Natural killer cell (primary cell): Measurements from ENCODE around the gene C3. TPM values are rescaled to one million over a fixed set of nuclear protein-coding genes. Genes with fewer than 3 reads are reported as not detected.

Experiments used
- ATAC-seq, 3 donors: fragments of 150-1000 bp in 2 of 3; fragments of 200-7000 bp in 1 of 3; cut with Tn5 transposase; 1 replicate in 1 of 3; 2 replicates in 2 of 3; pipeline ENCODE4 v1.10.0; 2021; ENCODE audit warnings: mild to moderate bottlenecking in 2 of 3, moderate library complexity in 2 of 3
- DNase-seq, 2 donors: peaks; one replicate each; pipeline versions ENCODE4 v3.0.0 to v3.0.0-alpha.2; 2013 to 2021; ENCODE audit warnings: mixed read lengths in 1 of 2
- H3K27ac ChIP-seq: one replicate; pipeline ENCODE4 v1.5.1; 2013; ENCODE audit warnings: mild to moderate bottlenecking, low read length
- H3K27me3 ChIP-seq: one replicate; pipeline ENCODE4 v1.6.1; 2013; ENCODE audit warnings: low read length; ENCODE audit not compliant: control insufficient read depth, insufficient read depth
- H3K36me3 ChIP-seq: one replicate; pipeline ENCODE4 v1.6.1; 2013; ENCODE audit warnings: low read length; ENCODE audit not compliant: control insufficient read depth, insufficient read depth
- H3K4me1 ChIP-seq: one replicate; pipeline ENCODE4 v1.6.1; 2013; ENCODE audit warnings: low read length; ENCODE audit not compliant: control insufficient read depth, insufficient read depth
- H3K4me3 ChIP-seq: one replicate; pipeline ENCODE4 v1.5.1; 2013; ENCODE audit warnings: low read length
- H3K9me3 ChIP-seq: one replicate; pipeline ENCODE4 v1.6.1; 2013; ENCODE audit warnings: low read length; ENCODE audit not compliant: control insufficient read depth, insufficient read depth
- H3K27ac Mint-ChIP-seq, 2 donors: one replicate each; pipeline ENCODE4 v1.8.0; 2022; ENCODE audit warnings: mild to moderate bottlenecking in 2 of 2, mixed read lengths in 2 of 2, moderate library complexity in 1 of 2
- H3K27me3 Mint-ChIP-seq, 2 donors: one replicate each; pipeline ENCODE4 v1.8.0; 2022; ENCODE audit warnings: low read depth in 2 of 2, mixed read lengths in 2 of 2
- H3K36me3 Mint-ChIP-seq: one replicate; pipeline ENCODE4 v1.8.0; 2022; ENCODE audit warnings: mixed read lengths
- H3K4me1 Mint-ChIP-seq, 2 donors: one replicate each; pipeline ENCODE4 v1.8.0; 2022; ENCODE audit warnings: mixed read lengths in 2 of 2
- H3K4me3 Mint-ChIP-seq: one replicate; pipeline ENCODE4 v1.8.0; 2022; ENCODE audit warnings: mild to moderate bottlenecking, moderate library complexity, mixed read lengths
- H3K9me3 Mint-ChIP-seq, 2 donors: one replicate each; pipeline ENCODE4 v1.8.0; 2022; ENCODE audit warnings: mixed read lengths in 2 of 2
- WGBS: methylation state at CpG from one replicate; pipeline ENCODE4 v1.1.7; 2013; ENCODE audit warnings: missing lambda C conversion rate; ENCODE audit not compliant: insufficient coverage; 5-methylcytosine and 5-hydroxymethylcytosine counted together
- intact Hi-C: fragments of 100-400 bp; cut with micrococcal nuclease; formaldehyde crosslinking; loops from one replicate; pipeline ENCODE4 v1.14.2; 2022
- total RNA-seq, 4 donors: library from RNA; stranded (reverse); fragments of 120-200 nt in 1 of 4; gene quantifications; one replicate each; pipeline versions ENCODE4 v1.2.3 to v1.2.4, GENCODE V29; 2013 to 2022
- TF ChIP-seq, protein P1 (sequence below): fragments of 200-600 bp; IDR thresholded peaks from one replicate; pipeline ENCODE4 v1.8.0; 2022; ENCODE audit warnings: antibody characterized with exemption

The C3 gene
- total RNA-seq, 3 donors from 2014 or later (not counting 1 experiment from before 2014, with no cell fraction given): 0.38 to 5.5 TPM; not detected in 1

DNA sequence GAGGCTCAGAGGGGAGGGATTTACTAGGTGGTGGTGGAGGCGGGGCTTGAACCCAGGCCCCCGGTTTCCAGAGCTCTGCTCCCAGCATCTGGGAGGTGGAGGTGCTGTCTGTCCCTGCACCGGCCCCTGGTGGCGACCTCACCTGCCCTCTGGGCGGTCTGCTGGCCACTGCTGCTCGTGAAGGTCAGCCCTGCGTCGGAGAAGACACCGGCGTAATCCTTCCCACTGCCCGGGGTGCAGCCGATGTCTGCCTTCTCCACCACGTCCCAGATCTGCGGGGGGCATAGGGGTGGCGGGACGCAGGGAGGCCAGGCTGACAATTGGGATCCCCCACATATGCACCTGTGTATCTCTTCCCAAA is 12.8 kb downstream of the C3 start:
- intact Hi-C loops: no loop called here
- TF ChIP-seq, protein P1, sequence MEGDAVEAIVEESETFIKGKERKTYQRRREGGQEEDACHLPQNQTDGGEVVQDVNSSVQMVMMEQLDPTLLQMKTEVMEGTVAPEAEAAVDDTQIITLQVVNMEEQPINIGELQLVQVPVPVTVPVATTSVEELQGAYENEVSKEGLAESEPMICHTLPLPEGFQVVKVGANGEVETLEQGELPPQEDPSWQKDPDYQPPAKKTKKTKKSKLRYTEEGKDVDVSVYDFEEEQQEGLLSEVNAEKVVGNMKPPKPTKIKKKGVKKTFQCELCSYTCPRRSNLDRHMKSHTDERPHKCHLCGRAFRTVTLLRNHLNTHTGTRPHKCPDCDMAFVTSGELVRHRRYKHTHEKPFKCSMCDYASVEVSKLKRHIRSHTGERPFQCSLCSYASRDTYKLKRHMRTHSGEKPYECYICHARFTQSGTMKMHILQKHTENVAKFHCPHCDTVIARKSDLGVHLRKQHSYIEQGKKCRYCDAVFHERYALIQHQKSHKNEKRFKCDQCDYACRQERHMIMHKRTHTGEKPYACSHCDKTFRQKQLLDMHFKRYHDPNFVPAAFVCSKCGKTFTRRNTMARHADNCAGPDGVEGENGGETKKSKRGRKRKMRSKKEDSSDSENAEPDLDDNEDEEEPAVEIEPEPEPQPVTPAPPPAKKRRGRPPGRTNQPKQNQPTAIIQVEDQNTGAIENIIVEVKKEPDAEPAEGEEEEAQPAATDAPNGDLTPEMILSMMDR: no peak
- peaks cover 8% of the 10 kb centered on the region for H3K4me1 ChIP-seq
- no peaks in the 10 kb centered on the region for H3K36me3 ChIP-seq
- H3K9me3 Mint-ChIP-seq: no peaks in the 10 kb centered on the region
- peaks cover 7 to 17% of the 10 kb centered on the region in 2 donors for H3K4me1 Mint-ChIP-seq
- H3K9me3 ChIP-seq: no peaks in the 10 kb centered on the region
- no peak overlapping the region for H3K4me3 ChIP-seq
- no peak overlapping the region for H3K27ac Mint-ChIP-seq
- H3K36me3 Mint-ChIP-seq: no peaks in the 10 kb centered on the region
- WGBS: 87% methylated on average over 16 of the region's 16 CpGs
- H3K27me3 ChIP-seq: peaks cover 3% of the 10 kb centered on the region
- no peak overlapping the region for H3K27ac ChIP-seq
- peaks cover 23 to 27% of the 10 kb centered on the region in 2 donors for H3K27me3 Mint-ChIP-seq
- DNase-seq (no peak), ATAC-seq (no peak)
- no peak overlapping the region for H3K4me3 Mint-ChIP-seq

DNA sequence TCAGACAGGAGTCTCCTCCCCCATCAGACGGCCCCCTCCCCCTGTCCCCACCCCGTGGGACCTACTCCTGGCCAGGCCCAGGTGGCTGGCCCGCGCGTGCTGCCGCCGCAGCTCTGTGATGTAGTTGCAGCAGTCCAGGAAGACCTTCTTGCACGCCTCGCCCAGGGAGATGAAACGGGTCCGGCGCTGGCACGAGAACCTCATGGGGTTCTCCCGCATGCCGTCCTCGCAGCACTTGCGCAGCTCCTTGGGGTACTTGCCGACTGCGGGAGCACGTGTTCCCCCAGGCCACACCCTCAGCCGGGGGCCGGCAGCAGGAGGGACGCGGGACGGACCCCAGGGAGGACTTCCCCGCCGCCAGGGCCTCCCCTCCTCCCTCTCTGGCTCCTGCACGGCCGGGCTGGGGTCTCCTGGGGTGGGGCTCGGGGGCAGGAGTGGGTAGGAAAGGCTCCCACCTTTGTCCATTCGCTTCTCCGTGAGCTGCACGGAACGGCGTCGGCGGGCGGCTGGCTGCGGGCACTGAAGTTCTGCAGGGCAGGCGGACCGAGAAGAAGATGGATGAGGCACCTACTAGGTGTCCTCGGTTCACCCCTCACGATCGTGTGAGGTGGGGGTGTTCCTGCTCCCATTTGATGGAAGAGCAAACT is 13.3 kb downstream of the C3 start:
- H3K4me3 Mint-ChIP-seq: no peak overlapping the region
- H3K27me3 ChIP-seq: peaks cover 3% of the 10 kb centered on the region
- no peak overlapping the region for H3K27ac ChIP-seq
- peaks cover 23 to 27% of the 10 kb centered on the region in 2 donors for H3K27me3 Mint-ChIP-seq
- no peaks in the 10 kb centered on the region for H3K9me3 ChIP-seq
- H3K9me3 Mint-ChIP-seq: no peaks in the 10 kb centered on the region
- no peak overlapping the region for H3K27ac Mint-ChIP-seq
- no peak overlapping the region for H3K4me3 ChIP-seq
- 91% methylated on average over 40 of the region's 44 CpGs for WGBS
- TF ChIP-seq, protein P1: no peak
- no peaks in the 10 kb centered on the region for H3K36me3 Mint-ChIP-seq
- DNase-seq (no peak), ATAC-seq (no peak)
- H3K4me1 ChIP-seq: peaks cover 8% of the 10 kb centered on the region
- H3K36me3 ChIP-seq: no peaks in the 10 kb centered on the region
- intact Hi-C loops: no loop called here
- peaks cover 7 to 17% of the 10 kb centered on the region in 2 donors for H3K4me1 Mint-ChIP-seq

DNA sequence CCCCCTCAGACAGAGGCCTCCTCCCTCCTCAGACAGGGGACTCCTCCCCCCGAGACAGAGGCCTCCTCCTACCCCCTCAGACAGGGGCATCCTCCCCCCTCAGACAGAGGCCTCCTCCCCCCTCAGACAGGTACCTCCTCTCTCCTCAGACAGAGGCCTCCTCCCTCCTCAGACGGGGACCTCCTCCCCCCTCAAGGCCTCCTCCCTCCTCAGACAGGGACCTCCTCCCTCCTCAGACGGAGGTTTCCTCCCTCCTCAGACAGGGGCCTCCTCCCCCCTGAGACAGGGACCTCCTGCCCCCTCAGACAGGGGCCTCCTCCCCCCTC is 13.9 kb downstream of the C3 start:
- ATAC-seq: no peak
- intact Hi-C loops: no loop called here
- Histone ChIP-seq H3K27ac (no peak overlapping the region), H3K9me3 (no peaks in the 10 kb centered on the region), H3K36me3 (no peaks in the 10 kb centered on the region), H3K27me3 (peaks cover 3% of the 10 kb centered on the region), H3K4me1 (peaks cover 8% of the 10 kb centered on the region), H3K4me3 (no peak overlapping the region)
- Mint-ChIP-seq H3K4me1 (peaks cover 7 to 17% of the 10 kb centered on the region in 2 donors), H3K27me3 (peaks cover 23 to 26% of the 10 kb centered on the region in 2 donors), H3K36me3 (no peaks in the 10 kb centered on the region), H3K27ac (peak overlapping the region in 1 of 2 donors; percentile 27), H3K4me3 (no peak overlapping the region), H3K9me3 (no peaks in the 10 kb centered on the region)
- 71% methylated on average over 2 of the region's 3 CpGs for WGBS
- DNase-seq: no peak
- TF ChIP-seq, protein P1: no peak
